ENCODE measurements around the gene PSMD5. TPM values are rescaled to one million over a fixed set of nuclear protein-coding genes. Genes with fewer than 3 reads are reported as not detected.

The PSMD5 gene
- total and polyA plus RNA-seq, 9 of the 15 experiments (the other 6 are each of a cell fraction or from before 2014, with no cell fraction given), result 46.4 to 148 (median 76.3) TPM

DNA sequence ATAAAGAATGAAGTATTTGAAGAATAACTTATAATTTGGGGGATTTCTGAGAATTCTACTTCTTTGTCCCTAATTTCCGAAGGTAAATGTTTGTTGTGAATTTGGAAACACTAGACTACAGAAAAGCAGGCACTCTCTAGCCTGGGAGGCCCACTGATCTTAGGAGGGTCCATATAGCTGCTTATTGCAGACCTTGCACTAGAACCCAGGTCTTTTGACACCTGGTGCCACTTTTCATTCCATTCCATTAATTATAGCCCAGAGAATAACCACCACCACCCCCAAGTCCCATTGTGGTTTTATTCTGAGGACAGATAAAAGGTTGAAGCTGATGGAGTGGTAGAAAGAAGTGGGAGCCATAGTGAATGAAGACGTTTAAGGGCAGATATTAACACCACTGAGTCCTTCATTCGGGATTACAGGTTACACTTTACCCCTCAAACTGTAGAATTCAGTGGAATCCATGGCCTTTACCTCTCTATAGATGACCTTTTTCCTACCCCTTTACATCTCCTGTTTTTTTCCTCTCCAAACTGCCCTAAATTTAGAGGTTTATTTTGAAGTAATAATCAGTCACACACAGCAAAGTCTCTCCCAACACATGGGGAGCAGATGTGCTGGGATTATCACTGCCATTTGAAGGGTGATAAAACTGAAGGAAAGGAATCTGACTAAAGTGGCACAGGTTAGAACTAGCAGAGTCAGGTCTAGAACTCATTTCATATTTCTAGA, 12.0 kb upstream of the PSMD5 start (continued):
- no peak for TF ChIP-seq EWSR1 (IDR thresholded peaks at IDR 0.05; ENCODE audit: borderline replicate concordance, low read depth, partially characterized antibody)
- TF ChIP-seq, protein P1, sequence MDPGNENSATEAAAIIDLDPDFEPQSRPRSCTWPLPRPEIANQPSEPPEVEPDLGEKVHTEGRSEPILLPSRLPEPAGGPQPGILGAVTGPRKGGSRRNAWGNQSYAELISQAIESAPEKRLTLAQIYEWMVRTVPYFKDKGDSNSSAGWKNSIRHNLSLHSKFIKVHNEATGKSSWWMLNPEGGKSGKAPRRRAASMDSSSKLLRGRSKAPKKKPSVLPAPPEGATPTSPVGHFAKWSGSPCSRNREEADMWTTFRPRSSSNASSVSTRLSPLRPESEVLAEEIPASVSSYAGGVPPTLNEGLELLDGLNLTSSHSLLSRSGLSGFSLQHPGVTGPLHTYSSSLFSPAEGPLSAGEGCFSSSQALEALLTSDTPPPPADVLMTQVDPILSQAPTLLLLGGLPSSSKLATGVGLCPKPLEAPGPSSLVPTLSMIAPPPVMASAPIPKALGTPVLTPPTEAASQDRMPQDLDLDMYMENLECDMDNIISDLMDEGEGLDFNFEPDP (CRISPR knock-in tag; IDR thresholded peaks at IDR 0.05), result 0 out of 2 replicates have a peak, but pooled peaks have one; percentile 55
- peak; percentile 24; the same call in 1 of the 2 replicates for TF ChIP-seq PML (IDR thresholded peaks at IDR 0.05; ENCODE audit: low read length)
- no peak for TF ChIP-seq PCBP1 (IDR thresholded peaks at IDR 0.05; ENCODE audit: low read depth, low read length, poor library complexity, severe bottlenecking)
- TF ChIP-seq ZFPM2 (CRISPR knock-in tag; IDR thresholded peaks at IDR 0.05), result 0 out of 2 replicates have a peak, but pooled peaks have one; percentile 70
- peak; percentile 48 for TF ChIP-seq POLR2AphosphoS2 (IDR thresholded peaks at IDR 0.05; ENCODE audit: low read length)
- TF ChIP-seq, protein P2, sequence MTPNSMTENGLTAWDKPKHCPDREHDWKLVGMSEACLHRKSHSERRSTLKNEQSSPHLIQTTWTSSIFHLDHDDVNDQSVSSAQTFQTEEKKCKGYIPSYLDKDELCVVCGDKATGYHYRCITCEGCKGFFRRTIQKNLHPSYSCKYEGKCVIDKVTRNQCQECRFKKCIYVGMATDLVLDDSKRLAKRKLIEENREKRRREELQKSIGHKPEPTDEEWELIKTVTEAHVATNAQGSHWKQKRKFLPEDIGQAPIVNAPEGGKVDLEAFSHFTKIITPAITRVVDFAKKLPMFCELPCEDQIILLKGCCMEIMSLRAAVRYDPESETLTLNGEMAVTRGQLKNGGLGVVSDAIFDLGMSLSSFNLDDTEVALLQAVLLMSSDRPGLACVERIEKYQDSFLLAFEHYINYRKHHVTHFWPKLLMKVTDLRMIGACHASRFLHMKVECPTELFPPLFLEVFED (CRISPR knock-in tag; conservative IDR thresholded peaks at IDR 0.05), result peak; percentile 86; the same call in 1 of the 2 replicates
- no peak for TF ChIP-seq FOXA3 (CRISPR knock-in tag; conservative IDR thresholded peaks at IDR 0.05 in 1 of 2, IDR thresholded peaks at IDR 0.05 in 1 of 2)
- no peak for TF ChIP-seq SMARCA5 (IDR thresholded peaks at IDR 0.05)
- TF ChIP-seq, protein P3, sequence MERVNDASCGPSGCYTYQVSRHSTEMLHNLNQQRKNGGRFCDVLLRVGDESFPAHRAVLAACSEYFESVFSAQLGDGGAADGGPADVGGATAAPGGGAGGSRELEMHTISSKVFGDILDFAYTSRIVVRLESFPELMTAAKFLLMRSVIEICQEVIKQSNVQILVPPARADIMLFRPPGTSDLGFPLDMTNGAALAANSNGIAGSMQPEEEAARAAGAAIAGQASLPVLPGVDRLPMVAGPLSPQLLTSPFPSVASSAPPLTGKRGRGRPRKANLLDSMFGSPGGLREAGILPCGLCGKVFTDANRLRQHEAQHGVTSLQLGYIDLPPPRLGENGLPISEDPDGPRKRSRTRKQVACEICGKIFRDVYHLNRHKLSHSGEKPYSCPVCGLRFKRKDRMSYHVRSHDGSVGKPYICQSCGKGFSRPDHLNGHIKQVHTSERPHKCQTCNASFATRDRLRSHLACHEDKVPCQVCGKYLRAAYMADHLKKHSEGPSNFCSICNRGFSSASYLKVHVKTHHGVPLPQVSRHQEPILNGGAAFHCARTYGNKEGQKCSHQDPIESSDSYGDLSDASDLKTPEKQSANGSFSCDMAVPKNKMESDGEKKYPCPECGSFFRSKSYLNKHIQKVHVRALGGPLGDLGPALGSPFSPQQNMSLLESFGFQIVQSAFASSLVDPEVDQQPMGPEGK (CRISPR knock-in tag; IDR thresholded peaks at IDR 0.05; ENCODE audit: borderline replicate concordance), result peak; percentile 67; the same call in 1 of the 2 replicates
- peak; percentile 44; the same call in 1 of the 2 replicates for TF ChIP-seq POLR2G (IDR thresholded peaks at IDR 0.05; ENCODE audit: low read depth, low read length)
- TF ChIP-seq, protein P4, sequence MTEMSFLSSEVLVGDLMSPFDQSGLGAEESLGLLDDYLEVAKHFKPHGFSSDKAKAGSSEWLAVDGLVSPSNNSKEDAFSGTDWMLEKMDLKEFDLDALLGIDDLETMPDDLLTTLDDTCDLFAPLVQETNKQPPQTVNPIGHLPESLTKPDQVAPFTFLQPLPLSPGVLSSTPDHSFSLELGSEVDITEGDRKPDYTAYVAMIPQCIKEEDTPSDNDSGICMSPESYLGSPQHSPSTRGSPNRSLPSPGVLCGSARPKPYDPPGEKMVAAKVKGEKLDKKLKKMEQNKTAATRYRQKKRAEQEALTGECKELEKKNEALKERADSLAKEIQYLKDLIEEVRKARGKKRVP (CRISPR knock-in tag; IDR thresholded peaks at IDR 0.05), result peak; percentile 41; the same call in 1 of the 2 replicates
